SK-N-SH (cell line): ENCODE measurements around the gene ZPBP.

ENCODE experiments used
- CTCF ChIP-seq: fragments of 200-600 bp; sonication (generic); IDR thresholded peaks from 2 replicates; pipeline ENCODE4 v1.6.1; 2017; ENCODE audit warnings: antibody characterized with exemption, mild to moderate bottlenecking, moderate library complexity
- EZH2phosphoT487 ChIP-seq: fragments of 200-600 bp; sonication (generic); IDR thresholded peaks from 2 replicates; pipeline ENCODE4 v1.6.1; 2017; ENCODE audit warnings: low read depth, mixed run types, mild to moderate bottlenecking, antibody characterized with exemption, moderate library complexity, borderline replicate concordance
- MAX ChIP-seq: IDR thresholded peaks from 2 replicates; pipeline ENCODE4 v1.4.0; 2012; ENCODE audit warnings: low read depth
- REST ChIP-seq: IDR thresholded peaks from 2 replicates; pipeline ENCODE4 v1.6.1; 2012; ENCODE audit warnings: mild to moderate bottlenecking, low read depth, low read length, moderate library complexity
- RXRA ChIP-seq: IDR thresholded peaks from 2 replicates; pipeline ENCODE4 v1.4.0; 2012; ENCODE audit warnings: low read depth, mild to moderate bottlenecking, borderline replicate concordance
- SMC3 ChIP-seq: IDR thresholded peaks from 2 replicates; pipeline ENCODE4 v1.6.1; 2012; ENCODE audit warnings: low read depth, low read length, improper control_type of control experiment
- TAF1 ChIP-seq: IDR thresholded peaks from 2 replicates; pipeline ENCODE4 v1.6.1; 2012; ENCODE audit warnings: low read depth, mild to moderate bottlenecking, low read length, moderate library complexity, borderline replicate concordance
- USF1 ChIP-seq: IDR thresholded peaks from 2 replicates; pipeline ENCODE4 v1.4.0; 2012; ENCODE audit warnings: low read depth, borderline replicate concordance
- YY1 ChIP-seq: IDR thresholded peaks from 2 replicates; pipeline ENCODE4 v1.4.0; 2012; ENCODE audit warnings: low read depth, mild to moderate bottlenecking

GRCh38 chr7:49976238-49976637 lies 116.8 kb downstream of the ZPBP start:
- TF ChIP-seq CTCF (no peak), RXRA (no peak), YY1 (no peak), SMC3 (no peak), TAF1 (no peak), MAX (no peak), REST (no peak), USF1 (no peak), EZH2phosphoT487 (no peak)
